ENCODE measurements around the gene ASTN2. TPM values are rescaled to one million over a fixed set of nuclear protein-coding genes. Genes with fewer than 3 reads are reported as not detected.

ASTN2 gene
- polyA plus RNA-seq, 1 donor from 2014 or later = 6.8 TPM

DNA sequence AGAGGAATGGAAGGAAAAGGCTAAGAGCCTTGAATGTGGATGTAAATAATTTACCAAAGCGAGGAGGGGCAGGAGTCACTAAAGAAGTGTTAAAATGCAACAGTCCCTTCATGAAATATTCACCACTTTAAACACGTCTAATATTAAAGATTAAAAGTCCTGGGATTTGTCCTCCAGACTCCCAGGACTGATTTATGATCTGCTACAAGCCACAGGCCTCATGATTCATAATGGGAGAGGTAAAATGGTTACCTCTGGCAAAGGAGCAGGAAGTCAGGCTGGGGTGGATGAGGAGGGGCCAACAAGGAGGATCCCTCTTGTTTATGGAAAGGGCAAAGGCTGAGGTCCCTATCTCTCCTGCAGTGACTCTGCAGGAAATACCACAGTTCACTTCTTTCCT is 435.4 kb downstream of the ASTN2 start:
- H3K36me3 ChIP-seq (ENCODE audit: insufficient read depth, low read length) = no peaks in the 10 kb centered on the region
- H3K79me2 ChIP-seq (replicated peaks; ENCODE audit: insufficient read depth, low read length) = no peaks in the 10 kb centered on the region
- no peaks in the 10 kb centered on the region for H4K20me1 ChIP-seq (ENCODE audit: insufficient read depth)
- no peaks in the 10 kb centered on the region for H3F3A ChIP-seq (ENCODE audit: insufficient read depth, low read length, poor library complexity, severe bottlenecking)
- H3K9ac ChIP-seq (ENCODE audit: low read length) = no peak overlapping the region
- no peak overlapping the region for H3K4me2 ChIP-seq (ENCODE audit: low read length)
- TF ChIP-seq, protein P1, sequence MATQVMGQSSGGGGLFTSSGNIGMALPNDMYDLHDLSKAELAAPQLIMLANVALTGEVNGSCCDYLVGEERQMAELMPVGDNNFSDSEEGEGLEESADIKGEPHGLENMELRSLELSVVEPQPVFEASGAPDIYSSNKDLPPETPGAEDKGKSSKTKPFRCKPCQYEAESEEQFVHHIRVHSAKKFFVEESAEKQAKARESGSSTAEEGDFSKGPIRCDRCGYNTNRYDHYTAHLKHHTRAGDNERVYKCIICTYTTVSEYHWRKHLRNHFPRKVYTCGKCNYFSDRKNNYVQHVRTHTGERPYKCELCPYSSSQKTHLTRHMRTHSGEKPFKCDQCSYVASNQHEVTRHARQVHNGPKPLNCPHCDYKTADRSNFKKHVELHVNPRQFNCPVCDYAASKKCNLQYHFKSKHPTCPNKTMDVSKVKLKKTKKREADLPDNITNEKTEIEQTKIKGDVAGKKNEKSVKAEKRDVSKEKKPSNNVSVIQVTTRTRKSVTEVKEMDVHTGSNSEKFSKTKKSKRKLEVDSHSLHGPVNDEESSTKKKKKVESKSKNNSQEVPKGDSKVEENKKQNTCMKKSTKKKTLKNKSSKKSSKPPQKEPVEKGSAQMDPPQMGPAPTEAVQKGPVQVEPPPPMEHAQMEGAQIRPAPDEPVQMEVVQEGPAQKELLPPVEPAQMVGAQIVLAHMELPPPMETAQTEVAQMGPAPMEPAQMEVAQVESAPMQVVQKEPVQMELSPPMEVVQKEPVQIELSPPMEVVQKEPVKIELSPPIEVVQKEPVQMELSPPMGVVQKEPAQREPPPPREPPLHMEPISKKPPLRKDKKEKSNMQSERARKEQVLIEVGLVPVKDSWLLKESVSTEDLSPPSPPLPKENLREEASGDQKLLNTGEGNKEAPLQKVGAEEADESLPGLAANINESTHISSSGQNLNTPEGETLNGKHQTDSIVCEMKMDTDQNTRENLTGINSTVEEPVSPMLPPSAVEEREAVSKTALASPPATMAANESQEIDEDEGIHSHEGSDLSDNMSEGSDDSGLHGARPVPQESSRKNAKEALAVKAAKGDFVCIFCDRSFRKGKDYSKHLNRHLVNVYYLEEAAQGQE (IDR thresholded peaks at IDR 0.05; ENCODE audit: borderline replicate concordance) = no peak
- TF ChIP-seq EP300 (conservative IDR thresholded peaks at IDR 0.05; ENCODE audit: poor library complexity, severe bottlenecking) (no peak), TAF1 (IDR thresholded peaks at IDR 0.05; ENCODE audit: low read depth) (no peak), RAD21 (conservative IDR thresholded peaks at IDR 0.05) (no peak), SMC3 (conservative IDR thresholded peaks at IDR 0.05; ENCODE audit: poor library complexity) (no peak)
- H3K9me3 ChIP-seq (ENCODE audit: low read length) = no peaks in the 10 kb centered on the region
- no peaks in the 10 kb centered on the region for H3K27me3 ChIP-seq (ENCODE audit: insufficient read depth, low read depth, low read length)
- H2AFZ ChIP-seq (ENCODE audit: low read depth, low read length) = no peak overlapping the region
- H3K4me3 ChIP-seq (ENCODE audit: low read length) = no peak overlapping the region
- no peaks in the 10 kb centered on the region for H3K9me2 ChIP-seq (ENCODE audit: insufficient read depth, low read length)
- H3K27ac ChIP-seq (ENCODE audit: low read length) = no peak overlapping the region

DNA sequence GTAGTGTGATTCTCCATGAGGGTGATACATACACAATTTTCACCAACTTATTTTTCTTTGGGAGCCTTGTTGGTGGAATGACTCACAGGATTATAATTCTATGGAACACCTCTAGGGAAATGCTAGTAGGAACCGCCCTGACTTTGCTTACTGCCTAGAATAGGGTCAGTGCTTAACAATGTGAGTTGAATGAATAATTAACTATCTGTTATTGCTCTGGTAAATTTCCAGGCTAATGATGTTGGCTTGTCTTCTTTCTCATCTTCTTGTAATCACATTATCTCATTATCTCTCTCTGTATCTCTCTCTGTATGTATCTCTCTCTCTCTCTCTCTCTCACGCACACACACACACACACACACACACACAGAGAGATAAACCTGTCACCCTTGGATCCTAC is 436.7 kb downstream of the ASTN2 start:
- no peaks in the 10 kb centered on the region for H4K20me1 ChIP-seq (ENCODE audit: insufficient read depth)
- H3K4me3 ChIP-seq (ENCODE audit: low read length) = no peak overlapping the region
- no peaks in the 10 kb centered on the region for H3F3A ChIP-seq (ENCODE audit: insufficient read depth, low read length, poor library complexity, severe bottlenecking)
- no peaks in the 10 kb centered on the region for H3K36me3 ChIP-seq (ENCODE audit: insufficient read depth, low read length)
- H2AFZ ChIP-seq (ENCODE audit: low read depth, low read length) = no peak overlapping the region
- H3K9me2 ChIP-seq (ENCODE audit: insufficient read depth, low read length) = no peaks in the 10 kb centered on the region
- H3K79me2 ChIP-seq (replicated peaks; ENCODE audit: insufficient read depth, low read length) = no peaks in the 10 kb centered on the region
- no peak overlapping the region for H3K4me2 ChIP-seq (ENCODE audit: low read length)
- no peak for TF ChIP-seq TAF1 (IDR thresholded peaks at IDR 0.05; ENCODE audit: low read depth)
- no peak for TF ChIP-seq EP300 (conservative IDR thresholded peaks at IDR 0.05; ENCODE audit: poor library complexity, severe bottlenecking)
- TF ChIP-seq MXI1 (conservative IDR thresholded peaks at IDR 0.05; ENCODE audit: poor library complexity, severe bottlenecking) = no peak
- TF ChIP-seq RAD21 (conservative IDR thresholded peaks at IDR 0.05) = no peak
- TF ChIP-seq POLR2AphosphoS5 (IDR thresholded peaks at IDR 0.05) = no peak
- no peak for TF ChIP-seq EZH2 (IDR thresholded peaks at IDR 0.05; ENCODE audit: borderline replicate concordance, insufficient read depth, low read length, poor library complexity, severe bottlenecking)
- no peak for TF ChIP-seq SMC3 (conservative IDR thresholded peaks at IDR 0.05; ENCODE audit: poor library complexity)
- TF ChIP-seq, protein P1 (IDR thresholded peaks at IDR 0.05; ENCODE audit: borderline replicate concordance) = no peak
- TF ChIP-seq, protein P2, sequence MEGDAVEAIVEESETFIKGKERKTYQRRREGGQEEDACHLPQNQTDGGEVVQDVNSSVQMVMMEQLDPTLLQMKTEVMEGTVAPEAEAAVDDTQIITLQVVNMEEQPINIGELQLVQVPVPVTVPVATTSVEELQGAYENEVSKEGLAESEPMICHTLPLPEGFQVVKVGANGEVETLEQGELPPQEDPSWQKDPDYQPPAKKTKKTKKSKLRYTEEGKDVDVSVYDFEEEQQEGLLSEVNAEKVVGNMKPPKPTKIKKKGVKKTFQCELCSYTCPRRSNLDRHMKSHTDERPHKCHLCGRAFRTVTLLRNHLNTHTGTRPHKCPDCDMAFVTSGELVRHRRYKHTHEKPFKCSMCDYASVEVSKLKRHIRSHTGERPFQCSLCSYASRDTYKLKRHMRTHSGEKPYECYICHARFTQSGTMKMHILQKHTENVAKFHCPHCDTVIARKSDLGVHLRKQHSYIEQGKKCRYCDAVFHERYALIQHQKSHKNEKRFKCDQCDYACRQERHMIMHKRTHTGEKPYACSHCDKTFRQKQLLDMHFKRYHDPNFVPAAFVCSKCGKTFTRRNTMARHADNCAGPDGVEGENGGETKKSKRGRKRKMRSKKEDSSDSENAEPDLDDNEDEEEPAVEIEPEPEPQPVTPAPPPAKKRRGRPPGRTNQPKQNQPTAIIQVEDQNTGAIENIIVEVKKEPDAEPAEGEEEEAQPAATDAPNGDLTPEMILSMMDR (IDR thresholded peaks at IDR 0.05; ENCODE audit: poor library complexity, severe bottlenecking) = no peak
- no peak overlapping the region for H3K27ac ChIP-seq (ENCODE audit: low read length)
- H3K27me3 ChIP-seq (ENCODE audit: insufficient read depth, low read depth, low read length) = no peaks in the 10 kb centered on the region
- no peaks in the 10 kb centered on the region for H3K9me3 ChIP-seq (ENCODE audit: low read length)
- no peak overlapping the region for H3K9ac ChIP-seq (ENCODE audit: low read length)
